Measurements from ENCODE around the gene IMMP2L.

GRCh38 chr7:111346219-111346618 is 216.1 kb downstream of the IMMP2L start:
- TF ChIP-seq, protein P1, sequence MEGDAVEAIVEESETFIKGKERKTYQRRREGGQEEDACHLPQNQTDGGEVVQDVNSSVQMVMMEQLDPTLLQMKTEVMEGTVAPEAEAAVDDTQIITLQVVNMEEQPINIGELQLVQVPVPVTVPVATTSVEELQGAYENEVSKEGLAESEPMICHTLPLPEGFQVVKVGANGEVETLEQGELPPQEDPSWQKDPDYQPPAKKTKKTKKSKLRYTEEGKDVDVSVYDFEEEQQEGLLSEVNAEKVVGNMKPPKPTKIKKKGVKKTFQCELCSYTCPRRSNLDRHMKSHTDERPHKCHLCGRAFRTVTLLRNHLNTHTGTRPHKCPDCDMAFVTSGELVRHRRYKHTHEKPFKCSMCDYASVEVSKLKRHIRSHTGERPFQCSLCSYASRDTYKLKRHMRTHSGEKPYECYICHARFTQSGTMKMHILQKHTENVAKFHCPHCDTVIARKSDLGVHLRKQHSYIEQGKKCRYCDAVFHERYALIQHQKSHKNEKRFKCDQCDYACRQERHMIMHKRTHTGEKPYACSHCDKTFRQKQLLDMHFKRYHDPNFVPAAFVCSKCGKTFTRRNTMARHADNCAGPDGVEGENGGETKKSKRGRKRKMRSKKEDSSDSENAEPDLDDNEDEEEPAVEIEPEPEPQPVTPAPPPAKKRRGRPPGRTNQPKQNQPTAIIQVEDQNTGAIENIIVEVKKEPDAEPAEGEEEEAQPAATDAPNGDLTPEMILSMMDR (IDR thresholded peaks at IDR 0.05), result no peak
- no peak for TF ChIP-seq POLR2A (IDR thresholded peaks at IDR 0.05)

Measured in uterus (tissue), 2 donors.